OCI-LY7 (cell line): Measurements from ENCODE around the gene TESMIN. TPM values are rescaled to one million over a fixed set of nuclear protein-coding genes. Genes with fewer than 3 reads are reported as not detected.

ENCODE experiments used
- BruUV-seq: library from RNA; stranded (reverse); fragments of 400-500 nt; replicated peaks from 2 replicates; lab custom pipeline; 2021; lab: Mats Ljungman, UMichigan
- CTCF ChIA-PET: fragments of 300-600 bp; sonication (Branson Sonifier 250); formaldehyde crosslinking; loops from one replicate; lab custom pipeline; 2022; ENCODE audit warnings: antibody characterized with exemption; ENCODE audit not compliant: unreplicated experiment; lab: Charles Lee
- POLR2A ChIA-PET: fragments of 300-600 bp; sonication (Branson Sonifier 250); formaldehyde crosslinking; loops from one replicate; lab custom pipeline; 2022; ENCODE audit warnings: antibody characterized with exemption; lab: Charles Lee
- DNase-seq: peaks from one replicate; pipeline ENCODE4 v3.0.0-alpha.2; 2015; ENCODE audit warnings: low spot score
- H2AFZ ChIP-seq: fragments of 200-600 bp; sonication (generic), shearing (Covaris generic); 2 replicates; pipeline ENCODE4 v1.6.1; 2014; ENCODE audit warnings: mild to moderate bottlenecking, antibody characterized with exemption, low read length, moderate library complexity
- H3K27ac ChIP-seq: fragments of 200-600 bp; sonication (generic); 2 replicates; pipeline ENCODE4 v1.5.1; 2014; ENCODE audit warnings: mixed run types, low read depth, mild to moderate bottlenecking, moderate library complexity, low read length, inconsistent platforms; ENCODE audit not compliant: poor library complexity, severe bottlenecking
- H3K36me3 ChIP-seq: fragments of 200-600 bp; sonication (generic); 2 replicates; pipeline ENCODE4 v1.6.1; 2014; ENCODE audit warnings: mild to moderate bottlenecking, antibody characterized with exemption, low read length, moderate library complexity, mixed read lengths; ENCODE audit not compliant: insufficient read depth
- H3K4me1 ChIP-seq: fragments of 200-600 bp; sonication (generic); 2 replicates; pipeline ENCODE4 v1.5.1; 2014; ENCODE audit warnings: mild to moderate bottlenecking, low read length; ENCODE audit not compliant: insufficient read depth, poor library complexity, severe bottlenecking
- H3K4me2 ChIP-seq: fragments of 200-600 bp; sonication (generic); 2 replicates; pipeline ENCODE4 v1.6.1; 2014; ENCODE audit warnings: mild to moderate bottlenecking, low read length
- H3K4me3 ChIP-seq: fragments of 200-600 bp; sonication (generic); 2 replicates; pipeline ENCODE4 v1.5.1; 2014; ENCODE audit warnings: mild to moderate bottlenecking, low read depth, low read length; ENCODE audit not compliant: poor library complexity, severe bottlenecking
- H3K79me2 ChIP-seq: fragments of 200-600 bp; sonication (generic); 2 replicates; pipeline ENCODE4 v1.6.1; 2016; ENCODE audit warnings: low read depth, mild to moderate bottlenecking, low read length, moderate library complexity, mixed read lengths; ENCODE audit not compliant: insufficient read depth
- H3K9me2 ChIP-seq: fragments of 200-600 bp; sonication (generic); 2 replicates; pipeline ENCODE4 v1.6.1; 2016; ENCODE audit warnings: mild to moderate bottlenecking, low read length, mixed read lengths; ENCODE audit not compliant: insufficient read depth
- H3K9me3 ChIP-seq: fragments of 200-600 bp; sonication (generic); 2 replicates; pipeline ENCODE4 v1.6.1; 2014; ENCODE audit warnings: mild to moderate bottlenecking, mixed run types, low read length, mixed read lengths
- H4K20me1 ChIP-seq: fragments of 200-600 bp; sonication (generic); 2 replicates; pipeline ENCODE4 v1.6.1; 2014; ENCODE audit warnings: mild to moderate bottlenecking, antibody characterized with exemption, low read length, moderate library complexity, mixed read lengths; ENCODE audit not compliant: insufficient read depth
- EZH2phosphoT487 ChIP-seq: fragments of 200-600 bp; sonication (generic); IDR thresholded peaks from 2 replicates; pipeline ENCODE4 v1.6.1; 2018; ENCODE audit warnings: low read depth, borderline replicate concordance, mild to moderate bottlenecking, mixed run types, antibody characterized with exemption, low read length, moderate library complexity, mixed read lengths
- intact Hi-C: fragments of 100-400 bp; cut with micrococcal nuclease; formaldehyde crosslinking; loops from one replicate; pipeline ENCODE4 v1.10.0; 2022; ENCODE audit not compliant: unreplicated experiment
- total RNA-seq, 2 experiments: library from RNA; depleted of rRNA in 1 of 2; stranded (reverse); fragments of >200 nt in 1 of 2; shearing (Covaris generic) in 1 of 2; gene quantifications; 2 replicates each; pipeline ENCODE4 v1.2.3, GENCODE V29; 2014 to 2022
- TF ChIP-seq, protein P1 (sequence below): fragments of 200-600 bp; sonication (generic); conservative IDR thresholded peaks from 2 replicates; pipeline ENCODE4 v1.5.1; 2014; ENCODE audit warnings: mild to moderate bottlenecking, antibody characterized with exemption, low read length, moderate library complexity, mixed read lengths

Gene TESMIN
- total RNA-seq, 2 experiments from 2014 or later, result 13.0 to 19.4 TPM

DNA sequence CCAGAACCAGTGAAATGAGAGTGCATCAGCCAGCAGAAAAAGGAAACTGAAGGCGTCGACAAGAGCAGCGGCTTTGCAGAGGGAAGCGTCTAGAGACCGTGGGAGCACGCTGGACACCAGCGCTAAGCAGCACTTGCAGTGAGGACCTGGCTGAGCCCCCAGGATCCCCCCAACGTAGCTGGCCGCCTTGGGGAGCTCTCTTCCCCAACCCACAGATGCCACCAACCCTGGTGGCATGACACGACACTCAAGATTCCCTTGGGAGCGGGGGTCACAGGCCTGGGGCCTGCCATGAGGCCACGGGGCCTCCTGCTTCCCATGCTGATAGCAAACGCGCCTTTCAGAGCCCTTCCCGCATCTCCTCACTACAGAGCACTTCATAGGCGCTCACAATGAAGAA is 13.4 kb upstream of the TESMIN start:
- Histone ChIP-seq H3K4me1 (no peaks in the 10 kb centered on the region), H2AFZ (no peak overlapping the region), H3K36me3 (no peaks in the 10 kb centered on the region), H3K79me2 (no peaks in the 10 kb centered on the region), H3K4me2 (no peak overlapping the region), H3K9me3 (no peaks in the 10 kb centered on the region), H3K9me2 (no peaks in the 10 kb centered on the region), H3K27ac (no peak overlapping the region), H4K20me1 (no peaks in the 10 kb centered on the region), H3K4me3 (no peak overlapping the region)
- ChIA-PET POLR2A (interaction anchor here (0.7 kb wide), 1 partner anchor 86 kb away, joined by 3 read pairs; no protein-coding TSS in a partner anchor), CTCF (no interaction called here)
- no peak for TF ChIP-seq EZH2phosphoT487
- TF ChIP-seq, protein P1, sequence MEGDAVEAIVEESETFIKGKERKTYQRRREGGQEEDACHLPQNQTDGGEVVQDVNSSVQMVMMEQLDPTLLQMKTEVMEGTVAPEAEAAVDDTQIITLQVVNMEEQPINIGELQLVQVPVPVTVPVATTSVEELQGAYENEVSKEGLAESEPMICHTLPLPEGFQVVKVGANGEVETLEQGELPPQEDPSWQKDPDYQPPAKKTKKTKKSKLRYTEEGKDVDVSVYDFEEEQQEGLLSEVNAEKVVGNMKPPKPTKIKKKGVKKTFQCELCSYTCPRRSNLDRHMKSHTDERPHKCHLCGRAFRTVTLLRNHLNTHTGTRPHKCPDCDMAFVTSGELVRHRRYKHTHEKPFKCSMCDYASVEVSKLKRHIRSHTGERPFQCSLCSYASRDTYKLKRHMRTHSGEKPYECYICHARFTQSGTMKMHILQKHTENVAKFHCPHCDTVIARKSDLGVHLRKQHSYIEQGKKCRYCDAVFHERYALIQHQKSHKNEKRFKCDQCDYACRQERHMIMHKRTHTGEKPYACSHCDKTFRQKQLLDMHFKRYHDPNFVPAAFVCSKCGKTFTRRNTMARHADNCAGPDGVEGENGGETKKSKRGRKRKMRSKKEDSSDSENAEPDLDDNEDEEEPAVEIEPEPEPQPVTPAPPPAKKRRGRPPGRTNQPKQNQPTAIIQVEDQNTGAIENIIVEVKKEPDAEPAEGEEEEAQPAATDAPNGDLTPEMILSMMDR, result no peak
- no TSS peak for BruUV-seq
- intact Hi-C loops, result no loop called here
- DNase-seq, result no peak

DNA sequence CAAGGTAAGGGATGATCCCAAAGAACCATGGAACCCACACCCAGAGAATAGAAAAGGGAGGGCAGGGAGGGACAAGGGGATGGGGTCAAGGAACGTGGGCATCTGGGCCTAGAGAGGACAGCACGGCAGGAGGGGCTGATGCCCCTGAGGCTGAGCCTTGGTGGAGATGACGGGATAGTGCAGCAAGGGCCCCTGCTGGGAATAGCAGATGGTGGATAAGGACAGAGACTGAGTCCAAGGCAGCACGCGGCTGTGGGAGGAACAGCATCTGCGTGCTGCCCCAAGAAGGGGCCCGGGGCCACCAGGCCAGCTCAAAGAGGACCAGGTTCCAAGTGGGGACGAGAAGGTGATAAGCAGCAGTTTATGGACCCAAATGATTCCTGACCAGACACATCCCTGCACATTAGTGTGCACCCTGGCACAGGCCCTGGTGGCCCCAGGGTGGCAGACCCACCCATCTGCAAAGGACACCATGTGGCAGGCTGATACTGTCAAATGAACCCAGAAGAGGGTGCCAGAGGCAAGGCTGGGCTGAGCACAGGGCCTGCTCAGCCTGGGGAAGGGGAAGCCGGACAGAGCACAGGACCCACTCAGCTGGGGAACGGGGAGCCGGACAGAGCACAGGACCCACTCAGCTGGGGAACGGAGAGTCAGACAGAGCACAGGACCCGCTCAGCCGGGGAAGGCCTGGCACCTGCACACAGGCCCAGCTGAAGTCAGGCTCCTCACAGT is 12.8 kb upstream of the TESMIN start:
- H4K20me1 ChIP-seq, result no peaks in the 10 kb centered on the region
- no peak overlapping the region for H3K4me2 ChIP-seq
- H2AFZ ChIP-seq, result no peak overlapping the region
- CTCF ChIA-PET, result no interaction called here
- no peak for TF ChIP-seq EZH2phosphoT487
- TF ChIP-seq, protein P1, result 0 out of 2 replicates have a peak, but pooled peaks have one; percentile 17
- POLR2A ChIA-PET, result interaction anchor here (0.6 to 0.7 kb wide), 2 partner anchors 8 to 87 kb away, joined by 3 to 5 read pairs; no protein-coding TSS in a partner anchor
- DNase-seq, result no peak
- H3K9me2 ChIP-seq, result no peaks in the 10 kb centered on the region
- H3K4me3 ChIP-seq, result no peak overlapping the region
- H3K27ac ChIP-seq, result no peak overlapping the region
- H3K79me2 ChIP-seq, result no peaks in the 10 kb centered on the region
- no TSS peak for BruUV-seq
- intact Hi-C loops, result no loop called here
- no peaks in the 10 kb centered on the region for H3K36me3 ChIP-seq
- no peaks in the 10 kb centered on the region for H3K4me1 ChIP-seq
- no peaks in the 10 kb centered on the region for H3K9me3 ChIP-seq

DNA sequence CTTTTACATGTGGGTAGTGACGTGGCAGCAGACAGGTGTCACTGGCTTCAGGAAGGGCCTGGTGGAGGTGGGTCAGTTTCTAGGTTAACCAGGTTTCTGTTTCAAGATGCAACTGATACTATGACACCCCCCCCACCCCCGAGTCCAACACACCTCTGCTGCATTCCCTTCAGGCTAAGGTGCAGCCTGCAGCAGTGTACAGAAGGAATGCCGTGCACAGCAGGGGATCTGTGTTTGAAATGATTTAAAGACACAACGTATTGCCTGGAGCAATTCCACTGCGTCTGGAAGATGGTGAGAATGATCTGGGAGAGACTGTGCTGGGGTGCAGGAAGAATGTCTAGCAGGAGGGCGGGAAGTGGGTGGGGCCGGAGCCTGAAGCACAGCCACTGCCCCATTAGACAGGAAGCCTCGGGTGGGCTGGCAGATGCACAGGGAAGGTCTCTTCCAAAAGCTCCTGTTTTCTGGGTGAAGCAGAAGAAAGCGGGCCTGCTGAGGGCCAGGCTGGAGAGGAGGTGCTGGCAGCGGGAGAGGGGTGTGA is 11.9 kb upstream of the TESMIN start:
- Histone ChIP-seq H3K9me3 (no peaks in the 10 kb centered on the region), H3K4me1 (no peaks in the 10 kb centered on the region), H3K4me3 (no peak overlapping the region), H3K79me2 (no peaks in the 10 kb centered on the region), H3K36me3 (no peaks in the 10 kb centered on the region), H3K27ac (no peak overlapping the region), H2AFZ (no peak overlapping the region), H3K9me2 (no peaks in the 10 kb centered on the region), H3K4me2 (no peak overlapping the region), H4K20me1 (no peaks in the 10 kb centered on the region)
- no peak for TF ChIP-seq EZH2phosphoT487
- TF ChIP-seq, protein P1, result no peak
- ChIA-PET POLR2A (no interaction called here), CTCF (no interaction called here)
- no TSS peak for BruUV-seq
- intact Hi-C loops, result no loop called here
- no peak for DNase-seq
